NCI-H774 (cell line): ENCODE data around the gene LILRB5.
"Not testable (repeated sequence)": the region's sequence is repeated elsewhere in the genome, so short reads cannot be mapped to it uniquely, and the experiment has no call there.

ENCODE experiments used
- DNase-seq: peaks from one replicate; lab custom pipeline; 2025; lab: John Stamatoyannopoulos, UW

Gene LILRB5

GRCh38 chr19:54242646-54243045 is 14.4 kb downstream of the LILRB5 start, which contains the start of gene LILRA6:
TSS of gene LILRA6 (minus strand) at chr19:54242790.
- not testable (repeated sequence) for DNase-seq

GRCh38 chr19:54242234-54242633 is 14.8 kb downstream of the LILRB5 start:
- not testable (repeated sequence) for DNase-seq

GRCh38 chr19:54240372-54241336 is 16.4 kb downstream of the LILRB5 start:
- DNase-seq: not testable (repeated sequence)

- DNase-seq: not testable (repeated sequence)
Measured at GRCh38 chr19:54239491-54240371, 17.3 kb downstream of the LILRB5 start.

- no peak for DNase-seq
Measured at GRCh38 chr19:54233941-54234340, 23.1 kb downstream of the LILRB5 start.

- DNase-seq: peak; percentile 69
Measured at GRCh38 chr19:54231077-54231931, 25.8 kb downstream of the LILRB5 start.

GRCh38 chr19:54230031-54230430 is 27.0 kb downstream of the LILRB5 start:
- no peak for DNase-seq

GRCh38 chr19:54229146-54229545 is 27.9 kb downstream of the LILRB5 start:
- DNase-seq: no peak

GRCh38 chr19:54224619-54225018 is 32.5 kb downstream of the LILRB5 start:
- DNase-seq: not testable (repeated sequence)

GRCh38 chr19:54223937-54224281 is 33.2 kb downstream of the LILRB5 start:
- not testable (repeated sequence) for DNase-seq

GRCh38 chr19:54223277-54223936 is 33.7 kb downstream of the LILRB5 start:
- not testable (repeated sequence) for DNase-seq

GRCh38 chr19:54222474-54223276 is 34.4 kb downstream of the LILRB5 start, which contains the start of gene LILRB3:
TSS of gene LILRB3 (minus strand) at chr19:54223007. CDS start at chr19:54222976, 31 bp downstream.
- DNase-seq: not testable (repeated sequence)

- DNase-seq: not testable (repeated sequence)
Measured at GRCh38 chr19:54221947-54222346, 35.1 kb downstream of the LILRB5 start.

- not testable (repeated sequence) for DNase-seq
Measured at GRCh38 chr19:54219702-54220101, 37.4 kb downstream of the LILRB5 start.

- DNase-seq: no peak
Measured at GRCh38 chr19:54218960-54219661, 38.0 kb downstream of the LILRB5 start.

- no peak for DNase-seq
Measured at GRCh38 chr19:54218259-54218658, 38.8 kb downstream of the LILRB5 start.

- DNase-seq: not testable (repeated sequence)
Measured at GRCh38 chr19:54217517-54218247, 39.4 kb downstream of the LILRB5 start.

- no peak for DNase-seq
Measured at GRCh38 chr19:54216869-54217268, 40.2 kb downstream of the LILRB5 start.

- not testable (repeated sequence) for DNase-seq
Measured at GRCh38 chr19:54214734-54215133, 42.3 kb downstream of the LILRB5 start.
